LoVo (cell line): ENCODE results near the gene GIMAP8.
A peak's percentile ranks its signal among the peaks of the same experiment; 100 is the strongest.

Source experiments
- DNase-seq: peaks from one replicate; pipeline ENCODE4 v3.0.0-alpha.2; 2016; ENCODE audit warnings: low spot score

The GIMAP8 gene

GRCh38 chr7:150450491-150451001, at the start of gene GIMAP8:
Gene GIMAP8 (plus strand): TSS chr7:150450630. CDS start chr7:150466699, 16,069 bp downstream.
- no peak for DNase-seq

GRCh38 chr7:150400788-150401423, 49.5 kb upstream of the GIMAP8 start:
- DNase-seq: no peak

GRCh38 chr7:150401424-150401790, 49.0 kb upstream of the GIMAP8 start:
- no peak for DNase-seq

GRCh38 chr7:150401861-150402631, 48.4 kb upstream of the GIMAP8 start:
- no peak for DNase-seq

GRCh38 chr7:150402671-150403321, 47.6 kb upstream of the GIMAP8 start:
- no peak for DNase-seq

- DNase-seq: no peak
Measured at GRCh38 chr7:150403376-150404171, 46.9 kb upstream of the GIMAP8 start.

GRCh38 chr7:150404172-150404804, 46.1 kb upstream of the GIMAP8 start:
- DNase-seq: peak; percentile 38

- DNase-seq: peak; percentile 92
Measured at GRCh38 chr7:150404805-150405583, 45.4 kb upstream of the GIMAP8 start.

GRCh38 chr7:150405584-150406311, 44.7 kb upstream of the GIMAP8 start:
- DNase-seq: no peak

GRCh38 chr7:150406312-150406566, 44.2 kb upstream of the GIMAP8 start:
- no peak for DNase-seq

GRCh38 chr7:150406567-150407421, 43.6 kb upstream of the GIMAP8 start:
- peak; percentile 38 for DNase-seq

GRCh38 chr7:150407588-150408392, 42.6 kb upstream of the GIMAP8 start:
- DNase-seq: no peak

GRCh38 chr7:150408393-150409299, 41.8 kb upstream of the GIMAP8 start:
- no peak for DNase-seq

GRCh38 chr7:150409300-150410030, 41.0 kb upstream of the GIMAP8 start:
- no peak for DNase-seq

GRCh38 chr7:150410131-150410530, 40.3 kb upstream of the GIMAP8 start:
- DNase-seq: no peak

GRCh38 chr7:150410680-150411346, 39.6 kb upstream of the GIMAP8 start:
- DNase-seq: no peak
